HUDEP-2 (cell line): ENCODE measurements around the gene RCOR3.
"Not testable (repeated sequence)": the region's sequence is repeated elsewhere in the genome, so short reads cannot be mapped to it uniquely, and the experiment has no call there.

Experiments used
- DNase-seq, 76 experiments: peaks; one replicate each; lab custom pipeline; 2025; ENCODE audit not compliant: unreplicated experiment in 76 of 76; lab: John Stamatoyannopoulos, UW

The RCOR3 gene

GRCh38 chr1:211337430-211338223, 78.5 kb downstream of the RCOR3 start:
- DNase-seq, result no peak

GRCh38 chr1:211338224-211338620, 79.1 kb downstream of the RCOR3 start:
- DNase-seq, result no peak

- DNase-seq, result no peak
Measured at GRCh38 chr1:211339631-211340041, 80.5 kb downstream of the RCOR3 start.

GRCh38 chr1:211340622-211341507, 81.7 kb downstream of the RCOR3 start:
- DNase-seq, result no peak

- no peak for DNase-seq
Measured at GRCh38 chr1:211341999-211342398, 82.8 kb downstream of the RCOR3 start.

- DNase-seq, result no peak
Measured at GRCh38 chr1:211343607-211344006, 84.4 kb downstream of the RCOR3 start.

GRCh38 chr1:211344152-211344618, 85.0 kb downstream of the RCOR3 start:
- no peak for DNase-seq

- DNase-seq, result no peak
Measured at GRCh38 chr1:211345719-211346118, 86.6 kb downstream of the RCOR3 start.

GRCh38 chr1:211347077-211347844, 88.1 kb downstream of the RCOR3 start:
- no peak for DNase-seq

- no peak for DNase-seq
Measured at GRCh38 chr1:211348547-211348946, 89.4 kb downstream of the RCOR3 start.

GRCh38 chr1:211349741-211350140, 90.6 kb downstream of the RCOR3 start:
- DNase-seq, result no peak

GRCh38 chr1:211352055-211352454, 92.9 kb downstream of the RCOR3 start:
- DNase-seq, result not testable (repeated sequence)

- no peak for DNase-seq
Measured at GRCh38 chr1:211352465-211352864, 93.3 kb downstream of the RCOR3 start.

- peak in 46 of 76 experiments; percentile 3 to 53 (median 27) for DNase-seq
Measured at GRCh38 chr1:211352985-211353515, 93.9 kb downstream of the RCOR3 start.

- no peak for DNase-seq
Measured at GRCh38 chr1:211353562-211354212, 94.5 kb downstream of the RCOR3 start.

- no peak for DNase-seq
Measured at GRCh38 chr1:211355873-211356272, 96.7 kb downstream of the RCOR3 start.

- DNase-seq, result no peak
Measured at GRCh38 chr1:211356723-211357407, 97.7 kb downstream of the RCOR3 start.

GRCh38 chr1:211358685-211359084, 99.5 kb downstream of the RCOR3 start:
- DNase-seq, result no peak

- no peak for DNase-seq
Measured at GRCh38 chr1:211359876-211360275, 100.7 kb downstream of the RCOR3 start.
